H1 (cell line): ENCODE data around the gene SNX30. TPM values are rescaled to one million over a fixed set of nuclear protein-coding genes. Genes with fewer than 3 reads are reported as not detected.

Source experiments
- CTCF ChIA-PET: fragments of 300-600 bp; sonication (Branson Sonifier 250); formaldehyde crosslinking; loops from one replicate; lab custom pipeline; 2021; ENCODE audit not compliant: partially characterized antibody; lab: Charles Lee
- POLR2A ChIA-PET: fragments of 300-600 bp; sonication (Branson Sonifier 250); formaldehyde crosslinking; loops from one replicate; lab custom pipeline; 2021; ENCODE audit warnings: inconsistent platforms; ENCODE audit not compliant: partially characterized antibody; lab: Charles Lee
- DNase-seq, 2 experiments: peaks; one replicate each; pipeline versions ENCODE4 v3.0.0 to v3.0.0-alpha.2; 2010 to 2022; ENCODE audit warnings: low spot score in 2 of 2, low read depth in 1 of 2, mixed read lengths in 1 of 2
- FAIRE-seq: peaks from 2 replicates; lab custom pipeline; 2011; peaks lifted over from hg19 to GRCh38; lab: Jason Lieb, UNC
- H2AFZ ChIP-seq: 2 replicates; pipeline ENCODE4 v1.8.1; 2012; ENCODE audit warnings: low read length, inconsistent platforms
- H2AK5ac ChIP-seq: 2 replicates; pipeline ENCODE4 v1.6.1; 2013; ENCODE audit warnings: low read depth, low read length
- H2BK120ac ChIP-seq: replicated peaks from 2 replicates; pipeline ENCODE3; 2013; ENCODE audit warnings: low read depth, low read length, inconsistent platforms
- H2BK12ac ChIP-seq: 2 replicates; pipeline ENCODE4 v1.6.1; 2013; ENCODE audit warnings: low read depth, low read length
- H2BK15ac ChIP-seq: 2 replicates; pipeline ENCODE4 v1.6.1; 2013; ENCODE audit warnings: low read length
- H2BK20ac ChIP-seq: 2 replicates; pipeline ENCODE4 v1.6.1; 2013; ENCODE audit warnings: low read length
- H2BK5ac ChIP-seq: 2 replicates; pipeline ENCODE4 v1.6.1; 2013; ENCODE audit warnings: low read depth, low read length
- H3K14ac ChIP-seq: 2 replicates; pipeline ENCODE4 v1.6.1; 2013; ENCODE audit warnings: inconsistent platforms; ENCODE audit not compliant: insufficient read length
- H3K18ac ChIP-seq: 2 replicates; pipeline ENCODE4 v1.6.1; 2013; ENCODE audit warnings: low read length; ENCODE audit errors: extremely low read depth
- H3K23ac ChIP-seq: 2 replicates; pipeline ENCODE4 v1.6.1; 2013; ENCODE audit warnings: inconsistent platforms; ENCODE audit not compliant: insufficient read length
- H3K23me2 ChIP-seq: 2 replicates; pipeline ENCODE4 v1.6.1; 2013; ENCODE audit warnings: low read depth, low read length
- H3K27ac ChIP-seq: 2 replicates; pipeline ENCODE4 v1.6.1; 2011; ENCODE audit warnings: low read depth, low read length, inconsistent platforms
- H3K27me3 ChIP-seq, 4 experiments: replicated peaks in 1 of 4; 1 replicate in 1 of 4; 2 replicates in 3 of 4; pipeline versions ENCODE4 v1.6.1 to v1.8.1; 2011 to 2013; ENCODE audit warnings: low read length in 3 of 4, mild to moderate bottlenecking in 3 of 4, inconsistent platforms in 2 of 4, mixed read lengths in 2 of 4, moderate library complexity in 1 of 4; ENCODE audit not compliant: control insufficient read depth in 3 of 4, insufficient read depth in 3 of 4; ENCODE audit errors: extremely low read depth in 1 of 4
- H3K36me3 ChIP-seq, 4 experiments: 2 replicates each; pipeline versions ENCODE4 v1.6.1 to v1.8.1; 2011 to 2013; ENCODE audit warnings: mild to moderate bottlenecking in 4 of 4, low read length in 3 of 4, moderate library complexity in 2 of 4, control low read depth in 1 of 4, inconsistent platforms in 1 of 4; ENCODE audit not compliant: insufficient read depth in 4 of 4, control insufficient read depth in 2 of 4
- H3K4ac ChIP-seq: replicated peaks from 2 replicates; pipeline ENCODE3; 2013; ENCODE audit warnings: low read length, low read depth, mixed read lengths, inconsistent platforms; ENCODE audit not compliant: insufficient read length
- H3K4me1 ChIP-seq, 4 experiments: replicated peaks in 1 of 4; 1 replicate in 1 of 4; 2 replicates in 3 of 4; pipeline versions ENCODE4 v1.6.1 to v1.8.1; 2011 to 2013; ENCODE audit warnings: low read length in 3 of 4, inconsistent platforms in 2 of 4, mixed read lengths in 1 of 4; ENCODE audit not compliant: insufficient read depth in 4 of 4, control insufficient read depth in 3 of 4
- H3K4me2 ChIP-seq, 2 experiments: 2 replicates each; pipeline versions ENCODE4 v1.6.1 to v1.8.1; 2011 to 2013; ENCODE audit warnings: low read depth in 2 of 2, low read length in 2 of 2, control low read depth in 1 of 2, inconsistent platforms in 1 of 2, mild to moderate bottlenecking in 1 of 2; ENCODE audit not compliant: insufficient read depth in 1 of 2
- H3K4me3 ChIP-seq, 4 experiments: fragments of 200-600, 300-600 bp in 1 of 4; sonication (generic), shearing (Covaris generic), sonication (Bioruptor Twin) in 1 of 4; 2 replicates each; pipeline versions ENCODE4 v1.5.1 to v1.8.1; 2011 to 2016; ENCODE audit warnings: low read length in 4 of 4, low read depth in 3 of 4, control low read depth in 2 of 4, inconsistent platforms in 2 of 4, mild to moderate bottlenecking in 2 of 4, mixed read lengths in 1 of 4, moderate library complexity in 1 of 4; ENCODE audit not compliant: insufficient read depth in 2 of 4; ENCODE audit errors: extremely low read depth in 1 of 4
- H3K56ac ChIP-seq: replicated peaks from 2 replicates; pipeline ENCODE3; 2013; ENCODE audit warnings: low read depth, mild to moderate bottlenecking, mixed read lengths, low read length, inconsistent platforms; ENCODE audit not compliant: insufficient read length
- H3K79me1 ChIP-seq: 2 replicates; pipeline ENCODE4 v1.6.1; 2013; ENCODE audit warnings: low read depth, low read length, control low read depth
- H3K79me2 ChIP-seq, 2 experiments: 2 replicates each; pipeline versions ENCODE4 v1.6.1 to v1.8.1; 2012 to 2013; ENCODE audit warnings: low read length in 2 of 2, mild to moderate bottlenecking in 2 of 2, inconsistent platforms in 1 of 2; ENCODE audit not compliant: insufficient read depth in 2 of 2, control insufficient read depth in 1 of 2
- H3K9ac ChIP-seq, 4 experiments: replicated peaks in 1 of 4; 1 replicate in 1 of 4; 2 replicates in 3 of 4; pipeline versions ENCODE4 v1.6.1 to v1.8.1; 2011 to 2013; ENCODE audit warnings: low read depth in 3 of 4, low read length in 3 of 4, control low read depth in 2 of 4, mild to moderate bottlenecking in 2 of 4, moderate library complexity in 2 of 4, inconsistent platforms in 1 of 4; ENCODE audit errors: extremely low read depth in 1 of 4
- H3K9me3 ChIP-seq, 2 experiments: 2 replicates each; pipeline versions ENCODE4 v1.6.1 to v1.8.1; 2012 to 2013; ENCODE audit warnings: mild to moderate bottlenecking in 2 of 2, moderate library complexity in 2 of 2, control low read depth in 1 of 2, inconsistent platforms in 1 of 2, low read depth in 1 of 2, low read length in 1 of 2, mixed read lengths in 1 of 2; ENCODE audit not compliant: insufficient read depth in 2 of 2
- H4K20me1 ChIP-seq, 2 experiments: replicated peaks in 1 of 2; 2 replicates each; pipeline versions ENCODE3 to v1.8.1; 2011 to 2013; ENCODE audit warnings: inconsistent platforms in 2 of 2, low read length in 2 of 2, mild to moderate bottlenecking in 1 of 2; ENCODE audit not compliant: insufficient read depth in 2 of 2, control insufficient read depth in 1 of 2
- H4K5ac ChIP-seq: 2 replicates; pipeline ENCODE4 v1.6.1; 2013; ENCODE audit warnings: low read length, low read depth, mixed read lengths, inconsistent platforms; ENCODE audit not compliant: insufficient read length
- H4K8ac ChIP-seq: 2 replicates; pipeline ENCODE4 v1.8.0; 2013; ENCODE audit warnings: mild to moderate bottlenecking, moderate library complexity, low read length, inconsistent platforms; ENCODE audit not compliant: insufficient read depth; ENCODE audit errors: extremely low read depth
- H4K91ac ChIP-seq: replicated peaks from 2 replicates; pipeline ENCODE3; 2013; ENCODE audit warnings: low read length, mixed read lengths, inconsistent platforms; ENCODE audit not compliant: insufficient read length
- ATF2 ChIP-seq: IDR thresholded peaks from 2 replicates; pipeline ENCODE4 v1.6.1; 2012; ENCODE audit warnings: low read length, inconsistent platforms
- E2F6 ChIP-seq: IDR thresholded peaks from 2 replicates; pipeline ENCODE4 v1.6.1; 2012; ENCODE audit warnings: inconsistent platforms
- WGBS, 2 experiments: shearing (Covaris generic) in 1 of 2; methylation state at CpG; one replicate each; pipeline versions ENCODE4 v1.1.6 to v1.1.7; 2013 to 2015; ENCODE audit warnings: low lambda C conversion rate in 2 of 2, mixed read lengths in 2 of 2, inconsistent platforms in 1 of 2, low coverage in 1 of 2, missing lambda C conversion rate in 1 of 2; ENCODE audit not compliant: insufficient replicate concordance in 2 of 2, insufficient coverage in 1 of 2, insufficient read length in 1 of 2; ENCODE audit errors: extremely low coverage in 1 of 2, missing lambda C conversion rate in 1 of 2; 5-methylcytosine and 5-hydroxymethylcytosine counted together
- polyA plus RNA-seq, 7 experiments: library from polyadenylated mRNA; depleted of rRNA in 3 of 7; stranded (reverse) in 5 of 7; unstranded in 2 of 7; fragments of >200 nt in 5 of 7; fragments of 200-250 nt in 2 of 7; gene quantifications; 1 replicate in 5 of 7; 2 replicates in 1 of 7; 4 replicates in 1 of 7; pipeline versions ENCODE4 v1.2.1 to v1.2.3, GENCODE V29; 2011 to 2013; ENCODE audit warnings: missing spikeins in 2 of 7, mixed read lengths in 2 of 7
- total RNA-seq: library from RNA; stranded (reverse); fragmentation: NEBNext Ultra II Directional; extraction: Animal tissue kit (Norgen Biotek cat#: 25700); gene quantifications from 2 replicates; pipeline ENCODE4 v1.2.1, GENCODE V29; 2021

Gene SNX30
- total and polyA plus RNA-seq, 2 of the 8 experiments (the other 6 are each of a cell fraction or from before 2014, with no cell fraction given): 4.0 to 12.2 TPM

GRCh38 chr9:112761912-112762655, 11.5 kb downstream of the SNX30 start:
- no peak overlapping the region for H3K9ac ChIP-seq
- H4K91ac ChIP-seq: no peak overlapping the region
- no peaks in the 10 kb centered on the region; the same call in 1 of the 2 replicates for H3K79me1 ChIP-seq
- no peak overlapping the region for H4K8ac ChIP-seq
- H2BK15ac ChIP-seq: no peak overlapping the region
- WGBS, 2 experiments: 94% methylated on average over 12 of the region's 12 CpGs; no CpG with 5 or more reads in 1 of the 2 experiments
- H3K27me3 ChIP-seq: no peaks in the 10 kb centered on the region
- H3K4me3 ChIP-seq: no peak overlapping the region
- FAIRE-seq: no peak
- no peak overlapping the region for H3K14ac ChIP-seq
- no peak for TF ChIP-seq ATF2
- 0 out of 2 replicates have a peak, but pooled peaks have one; percentile 16 for TF ChIP-seq E2F6
- no peaks in the 10 kb centered on the region for H4K20me1 ChIP-seq
- H4K5ac ChIP-seq: no peak overlapping the region
- H2AFZ ChIP-seq: no peak overlapping the region
- no peak overlapping the region for H3K23ac ChIP-seq
- no peak for DNase-seq
- no peak overlapping the region for H3K56ac ChIP-seq
- no peaks in the 10 kb centered on the region; a peak in 1 of 4 replicates for H3K79me2 ChIP-seq
- H2AK5ac ChIP-seq: no peak overlapping the region
- H3K18ac ChIP-seq: no peak overlapping the region
- no peak overlapping the region for H2BK12ac ChIP-seq
- H3K36me3 ChIP-seq: no peaks in the 10 kb centered on the region
- peaks cover 0 to 4% (median 1%) of the 10 kb centered on the region in 4 experiments; a peak in 3 of 7 replicates for H3K4me1 ChIP-seq
- ChIA-PET POLR2A (interaction anchor here (0.9 to 1.5 kb wide), 3 partner anchors 10 to 19 kb away, joined by 3 to 5 read pairs (median 4); no protein-coding TSS in a partner anchor), CTCF (interaction anchor here (0.6 to 2.4 kb wide), 7 partner anchors 11 to 675 kb away, joined by 3 to 10 read pairs (median 4); no protein-coding TSS in a partner anchor)
- H3K4me2 ChIP-seq: no peak overlapping the region
- H2BK120ac ChIP-seq: no peak overlapping the region
- H2BK5ac ChIP-seq: 0 out of 2 replicates have a peak overlapping the region, but pooled peaks have one; percentile 46
- H3K9me3 ChIP-seq: peaks cover 0 to 7% of the 10 kb centered on the region in 2 experiments; a peak in 1 of 4 replicates
- no peak overlapping the region for H2BK20ac ChIP-seq
- no peak overlapping the region for H3K4ac ChIP-seq
- no peak overlapping the region for H3K27ac ChIP-seq
- H3K23me2 ChIP-seq: no peaks in the 10 kb centered on the region
